ENCODE results near the gene RFK. TPM values are rescaled to one million over a fixed set of nuclear protein-coding genes. Genes with fewer than 3 reads are reported as not detected.

Gene RFK
- total RNA-seq, 1 experiment from 2014 or later: 12.0 TPM

GRCh38 chr9:76341616-76342015, 52.6 kb downstream of the RFK start:
- no peak overlapping the region for H2BK12ac ChIP-seq (ENCODE audit: insufficient read length, low read depth, low read length)
- no CpG with 5 or more reads among the region's 1 CpG for WGBS (ENCODE audit: extremely low coverage, insufficient read length, low lambda C conversion rate)
- H2AFZ ChIP-seq (ENCODE audit: low read length): no peak overlapping the region
- H3K79me1 ChIP-seq (ENCODE audit: insufficient read depth, low read depth, low read length, poor library complexity, severe bottlenecking): no peaks in the 10 kb centered on the region
- H3K23ac ChIP-seq (ENCODE audit: insufficient read length, low read depth, low read length): no peak overlapping the region
- no peak overlapping the region for H4K8ac ChIP-seq (replicated peaks; ENCODE audit: insufficient read length, low read depth, low read length)
- no peak overlapping the region for H3K4ac ChIP-seq (ENCODE audit: low read depth, low read length)
- H3T11ph ChIP-seq (ENCODE audit: low read length): no peak overlapping the region
- no peak for TF ChIP-seq CTCF (conservative IDR thresholded peaks at IDR 0.05)
- no peaks in the 10 kb centered on the region; the same call in 1 of the 2 replicates for H3K4me1 ChIP-seq (ENCODE audit: insufficient read depth, low read length)
- Mint-ChIP-seq H3K4me3 (no peak overlapping the region), H3K27ac (no peak overlapping the region), H3K27me3 (ENCODE audit: low read depth) (no peaks in the 10 kb centered on the region), H3K4me1 (peaks cover 7 to 9% of the 10 kb centered on the region in 2 experiments; a peak in 3 of 4 replicates), H3K9me3 (no peaks in the 10 kb centered on the region; a peak in 1 of 5 replicates), H3K36me3 (ENCODE audit: insufficient read depth in 1 of 3, low read depth in 3 of 3) (no peaks in the 10 kb centered on the region)
- no peak overlapping the region for H4K5ac ChIP-seq (ENCODE audit: insufficient read length, low read depth, low read length)
- no peaks in the 10 kb centered on the region for H3K27me3 ChIP-seq (ENCODE audit: insufficient read depth, low read length)
- no peak overlapping the region for H3K56ac ChIP-seq (ENCODE audit: insufficient read length, low read depth, low read length)
- no peaks in the 10 kb centered on the region for H3K23me2 ChIP-seq (ENCODE audit: insufficient read length, low read depth, low read length, poor library complexity, severe bottlenecking)
- no peak overlapping the region for H2BK20ac ChIP-seq (ENCODE audit: low read depth, low read length, poor library complexity, severe bottlenecking)
- no peak overlapping the region for H2BK5ac ChIP-seq (ENCODE audit: insufficient read length, low read length)
- no peak for DNase-seq
- H2BK15ac ChIP-seq (ENCODE audit: low read depth, low read length): no peak overlapping the region
- H3K18ac ChIP-seq (ENCODE audit: insufficient read length, low read depth, low read length): no peak overlapping the region
- H4K91ac ChIP-seq (ENCODE audit: insufficient read length, low read depth, low read length): no peak overlapping the region
- no peak overlapping the region for H3K14ac ChIP-seq (ENCODE audit: insufficient read depth, low read length)
- no peak overlapping the region for H2AK5ac ChIP-seq (ENCODE audit: insufficient read length, low read length)
- no peak overlapping the region for H3K4me2 ChIP-seq (ENCODE audit: insufficient read depth, insufficient read length, low read length)
- no peaks in the 10 kb centered on the region for H3K79me2 ChIP-seq (ENCODE audit: insufficient read depth, low read length)
- no peaks in the 10 kb centered on the region for H3K9me3 ChIP-seq (ENCODE audit: control insufficient read depth, low read depth, low read length)
- H3K9ac ChIP-seq (ENCODE audit: extremely low read depth, insufficient read length, low read length): no peak overlapping the region
- H4K20me1 ChIP-seq (ENCODE audit: control insufficient read depth, insufficient read depth, insufficient read length): no peaks in the 10 kb centered on the region
- H2BK120ac ChIP-seq (ENCODE audit: low read depth, low read length, poor library complexity, severe bottlenecking): no peak overlapping the region
- no peak overlapping the region for H3K27ac ChIP-seq (ENCODE audit: insufficient read length, low read depth, low read length)
